Esophagus muscularis mucosa (tissue), 3 donors: ENCODE measurements around the gene GMDS.

ENCODE experiments used
- CTCF ChIP-seq, 3 experiments: fragments of 200-600 bp in 2 of 3; fragments of 450-650 bp in 1 of 3; sonication (generic) in 2 of 3; IDR thresholded peaks; one replicate each; pipeline ENCODE4 v1.5.1; 2017 to 2019; ENCODE audit warnings: antibody characterized with exemption in 3 of 3, mild to moderate bottlenecking in 2 of 3, moderate library complexity in 1 of 3
- POLR2AphosphoS5 ChIP-seq, 2 donors: sonication (generic); formaldehyde crosslinking; IDR thresholded peaks; one replicate each; pipeline ENCODE4 v1.6.1; 2017; ENCODE audit warnings: antibody characterized with exemption in 2 of 2

- TF ChIP-seq POLR2AphosphoS5 (IDR thresholded peaks at IDR 0.05) (no peak), CTCF (IDR thresholded peaks at IDR 0.05) (no peak)
These were observed 110.9 kb downstream of the GMDS start for GRCh38 chr6:2134554-2134953.
